MM.1S (cell line): Measurements from ENCODE around the gene RTN4.

Experiments used
- EZH2 ChIP-seq: fragments of 300-600 bp; sonication (generic); optimal IDR thresholded peaks from 2 replicates; pipeline ENCODE3; 2017; ENCODE audit warnings: low read depth, mild to moderate bottlenecking, antibody characterized with exemption, low read length, mixed read lengths
- EZH2phosphoT487 ChIP-seq: fragments of 300-600 bp; sonication (generic); IDR thresholded peaks from 2 replicates; pipeline ENCODE4 v1.6.1; 2018; ENCODE audit warnings: antibody characterized with exemption, low read length
- TF ChIP-seq, protein P1 (sequence below): fragments of 300-600 bp; sonication (generic); IDR thresholded peaks from 2 replicates; pipeline ENCODE4 v1.5.1; 2016; ENCODE audit warnings: antibody characterized with exemption, low read length, mixed read lengths

DNA sequence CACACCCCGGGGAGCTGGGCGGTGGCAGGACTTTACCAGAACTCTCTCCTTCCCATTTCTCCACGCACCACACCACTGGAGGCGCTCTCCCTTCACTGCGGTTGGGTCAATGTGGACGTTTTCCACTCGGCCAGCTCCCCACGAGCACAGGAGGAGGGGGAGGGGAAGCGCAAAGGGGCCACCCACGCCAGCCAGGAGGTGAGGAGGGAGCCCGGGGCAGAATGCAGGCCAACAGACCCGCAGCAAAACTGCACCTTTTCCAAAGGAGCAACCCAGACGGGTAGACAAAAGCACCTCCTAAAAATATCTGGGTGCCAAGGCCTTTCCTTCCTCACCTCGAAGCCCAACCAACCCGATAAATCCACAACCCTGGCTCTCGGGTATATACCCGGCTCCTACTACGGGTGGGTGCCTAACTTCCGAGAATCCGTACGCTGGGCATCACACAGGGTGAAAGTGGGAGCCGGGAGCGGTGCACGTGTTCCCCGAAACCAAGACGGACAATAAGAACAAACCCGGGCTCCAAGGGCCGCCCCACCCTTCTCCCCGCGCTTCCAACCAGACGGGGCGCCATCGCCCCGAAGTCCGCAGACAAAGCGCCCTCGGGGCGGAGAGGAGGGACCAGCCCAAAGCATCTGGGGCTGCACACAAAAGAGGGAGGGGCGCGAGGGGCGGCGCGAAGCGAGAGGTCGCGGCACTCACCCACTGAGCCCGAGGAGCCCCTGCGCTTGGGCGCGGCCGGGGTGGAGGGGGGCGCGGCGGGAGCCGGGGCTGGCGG is 1.0 kb downstream of the RTN4 start:
- TF ChIP-seq, protein P1, sequence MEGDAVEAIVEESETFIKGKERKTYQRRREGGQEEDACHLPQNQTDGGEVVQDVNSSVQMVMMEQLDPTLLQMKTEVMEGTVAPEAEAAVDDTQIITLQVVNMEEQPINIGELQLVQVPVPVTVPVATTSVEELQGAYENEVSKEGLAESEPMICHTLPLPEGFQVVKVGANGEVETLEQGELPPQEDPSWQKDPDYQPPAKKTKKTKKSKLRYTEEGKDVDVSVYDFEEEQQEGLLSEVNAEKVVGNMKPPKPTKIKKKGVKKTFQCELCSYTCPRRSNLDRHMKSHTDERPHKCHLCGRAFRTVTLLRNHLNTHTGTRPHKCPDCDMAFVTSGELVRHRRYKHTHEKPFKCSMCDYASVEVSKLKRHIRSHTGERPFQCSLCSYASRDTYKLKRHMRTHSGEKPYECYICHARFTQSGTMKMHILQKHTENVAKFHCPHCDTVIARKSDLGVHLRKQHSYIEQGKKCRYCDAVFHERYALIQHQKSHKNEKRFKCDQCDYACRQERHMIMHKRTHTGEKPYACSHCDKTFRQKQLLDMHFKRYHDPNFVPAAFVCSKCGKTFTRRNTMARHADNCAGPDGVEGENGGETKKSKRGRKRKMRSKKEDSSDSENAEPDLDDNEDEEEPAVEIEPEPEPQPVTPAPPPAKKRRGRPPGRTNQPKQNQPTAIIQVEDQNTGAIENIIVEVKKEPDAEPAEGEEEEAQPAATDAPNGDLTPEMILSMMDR = peak; percentile 54
- no peak for TF ChIP-seq EZH2
- TF ChIP-seq EZH2phosphoT487 = no peak
